ENCODE measurements around the gene VIL1.

GRCh38 chr2:218456849-218457248 lies 37.9 kb downstream of the VIL1 start:
- TF ChIP-seq POLR2AphosphoS5 (IDR thresholded peaks at IDR 0.05; ENCODE audit: borderline replicate concordance, low read depth, low read length) (no peak), EZH2 (IDR thresholded peaks at IDR 0.05) (no peak)

All from SK-N-MC (cell line).